HCT116 (cell line): ENCODE data around the gene GH2. TPM values are rescaled to one million over a fixed set of nuclear protein-coding genes. Genes with fewer than 3 reads are reported as not detected.

Experiments
- ATAC-seq: fragments of 200-7000 bp; cut with Tn5 transposase; 2 replicates; pipeline ENCODE4 v1.9.1; 2020; ENCODE audit warnings: mild to moderate bottlenecking, moderate library complexity
- BruUV-seq: library from RNA; stranded (reverse); fragments of 400-500 nt; replicated peaks from 2 replicates; lab custom pipeline; 2021; lab: Mats Ljungman, UMichigan
- CTCF ChIA-PET: fragments of 300-600 bp; sonication (Branson Sonifier 250); formaldehyde crosslinking; loops from one replicate; lab custom pipeline; 2021; ENCODE audit warnings: antibody characterized with exemption; lab: Charles Lee
- POLR2A ChIA-PET: fragments of 300-600, 350-600 bp; sonication (Branson Sonifier 250); formaldehyde crosslinking; loops from one replicate; lab custom pipeline; 2021; ENCODE audit warnings: antibody characterized with exemption; lab: Charles Lee
- RAD21 ChIA-PET, 2 experiments: fragments of 300-600 bp; sonication (Branson Sonifier 250); formaldehyde crosslinking; loops; one replicate each; lab custom pipeline; 2023; ENCODE audit warnings: low total read pairs in 2 of 2; ENCODE audit not compliant: uncharacterized antibody in 2 of 2, unreplicated experiment in 2 of 2, low non-redundant PET in 1 of 2; lab: Charles Lee
- DNase-seq: peaks from one replicate; pipeline ENCODE4 v3.0.0-alpha.2; 2010; ENCODE audit warnings: low read depth, low spot score
- H2AFZ ChIP-seq: fragments of 200-600 bp; shearing (Covaris generic), sonication (generic); 2 replicates; pipeline ENCODE4 v1.6.1; 2017; ENCODE audit warnings: low read depth, mixed run types, mixed read lengths, antibody characterized with exemption, low read length; ENCODE audit not compliant: poor library complexity, severe bottlenecking
- H3K27ac ChIP-seq: 2 replicates; pipeline ENCODE4 v1.5.1; 2012; ENCODE audit warnings: low read depth, low read length
- H3K27me3 ChIP-seq: fragments of 200-600 bp; sonication (generic); 2 replicates; pipeline ENCODE4 v1.6.1; 2016; ENCODE audit warnings: mixed run types, low read length, mixed read lengths; ENCODE audit not compliant: insufficient read depth
- H3K36me3 ChIP-seq, 2 experiments: fragments of 200-500 bp in 1 of 2; fragments of 200-600 bp in 1 of 2; sonication (Bioruptor generic) in 1 of 2; sonication (generic) in 1 of 2; 2 replicates each; pipeline versions ENCODE4 v1.5.1 to v1.6.1; 2014 to 2016; ENCODE audit warnings: low read length in 2 of 2, inconsistent platforms in 1 of 2, mixed read lengths in 1 of 2, mixed run types in 1 of 2; ENCODE audit not compliant: insufficient read depth in 2 of 2, control insufficient read depth in 1 of 2
- H3K4me1 ChIP-seq, 2 experiments: fragments of 200-600 bp in 1 of 2; sonication (generic) in 1 of 2; 2 replicates each; pipeline versions ENCODE4 v1.5.1 to v1.6.1; 2012 to 2017; ENCODE audit warnings: low read length in 2 of 2, inconsistent platforms in 1 of 2, mild to moderate bottlenecking in 1 of 2, mixed read lengths in 1 of 2, mixed run types in 1 of 2, moderate library complexity in 1 of 2; ENCODE audit not compliant: insufficient read depth in 2 of 2, control insufficient read depth in 1 of 2
- H3K4me2 ChIP-seq: fragments of 200-600 bp; sonication (generic); 2 replicates; pipeline ENCODE4 v1.6.1; 2017; ENCODE audit warnings: mixed run types, low read length, mixed read lengths
- H3K4me3 ChIP-seq, 2 experiments: fragments of 200-600 bp in 1 of 2; sonication (generic) in 1 of 2; replicated peaks in 1 of 2; 2 replicates each; pipeline ENCODE4 v1.5.1; 2011 to 2016; ENCODE audit warnings: low read length in 2 of 2, control low read depth in 1 of 2, low read depth in 1 of 2, mild to moderate bottlenecking in 1 of 2, mixed read lengths in 1 of 2, mixed run types in 1 of 2
- H3K79me2 ChIP-seq: fragments of 200-600 bp; sonication (generic); 2 replicates; pipeline ENCODE4 v1.6.1; 2017; ENCODE audit warnings: mild to moderate bottlenecking, mixed run types, low read length, moderate library complexity, mixed read lengths; ENCODE audit not compliant: insufficient read depth
- H3K9ac ChIP-seq: fragments of 200-600 bp; sonication (generic); 2 replicates; pipeline ENCODE4 v1.6.1; 2016; ENCODE audit warnings: low read length, mixed read lengths
- H3K9me2 ChIP-seq: fragments of 200-600 bp; sonication (generic), shearing (Covaris generic); 2 replicates; pipeline ENCODE4 v1.6.1; 2017; ENCODE audit warnings: mixed run types, mild to moderate bottlenecking, moderate library complexity; ENCODE audit not compliant: insufficient read depth
- H3K9me3 ChIP-seq, 2 experiments: fragments of 200-500 bp in 1 of 2; fragments of 200-600 bp in 1 of 2; sonication (Bioruptor generic) in 1 of 2; sonication (generic) in 1 of 2; 2 replicates each; pipeline ENCODE4 v1.6.1; 2014 to 2017; ENCODE audit warnings: low read length in 2 of 2, mixed read lengths in 2 of 2, inconsistent platforms in 1 of 2, low read depth in 1 of 2, mild to moderate bottlenecking in 1 of 2, mixed run types in 1 of 2, moderate library complexity in 1 of 2; ENCODE audit not compliant: control insufficient read depth in 1 of 2, insufficient read depth in 1 of 2
- H4K20me1 ChIP-seq: fragments of 200-600 bp; sonication (generic), shearing (Covaris generic); 2 replicates; pipeline ENCODE4 v1.6.1; 2017; ENCODE audit warnings: mixed run types, mild to moderate bottlenecking, moderate library complexity; ENCODE audit not compliant: insufficient read depth
- ELF1 ChIP-seq: IDR thresholded peaks from 2 replicates; pipeline ENCODE4 v1.6.1; 2012; ENCODE audit warnings: low read depth, borderline replicate concordance
- JUND ChIP-seq: IDR thresholded peaks from 2 replicates; pipeline ENCODE4 v1.6.1; 2012
- REST ChIP-seq: IDR thresholded peaks from 2 replicates; pipeline ENCODE4 v1.6.1; 2012; ENCODE audit warnings: low read depth
- SRF ChIP-seq: IDR thresholded peaks from 2 replicates; pipeline ENCODE4 v1.6.1; 2012; ENCODE audit warnings: low read depth
- ZNF274 ChIP-seq: fragments of 200-500 bp; sonication (Bioruptor generic); IDR thresholded peaks from 2 replicates; pipeline ENCODE4 v1.6.1; 2014; ENCODE audit warnings: mild to moderate bottlenecking, low read depth, low read length, inconsistent platforms
- intact Hi-C: fragments of 100-400 bp; cut with micrococcal nuclease; formaldehyde crosslinking; loops from 2 replicates; pipeline ENCODE4 v1.10.0; 2022
- total RNA-seq: library from RNA; stranded (reverse); gene quantifications from one replicate; pipeline ENCODE4 v1.2.1, GENCODE V29; 2021; ENCODE audit not compliant: unreplicated experiment
- TF ChIP-seq, protein P1 (sequence below): IDR thresholded peaks from 2 replicates; pipeline ENCODE4 v1.6.1; 2012

GH2 gene
- total RNA-seq, 1 experiment from 2014 or later = not detected

- TF ChIP-seq REST (no peak), ELF1 (no peak), JUND (no peak), ZNF274 (no peak), SRF (no peak)
- TF ChIP-seq, protein P1, sequence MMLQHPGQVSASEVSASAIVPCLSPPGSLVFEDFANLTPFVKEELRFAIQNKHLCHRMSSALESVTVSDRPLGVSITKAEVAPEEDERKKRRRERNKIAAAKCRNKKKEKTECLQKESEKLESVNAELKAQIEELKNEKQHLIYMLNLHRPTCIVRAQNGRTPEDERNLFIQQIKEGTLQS = no peak
Measured at GRCh38 chr17:63837480-63837879, 44.3 kb downstream of the GH2 start (continued).

DNA sequence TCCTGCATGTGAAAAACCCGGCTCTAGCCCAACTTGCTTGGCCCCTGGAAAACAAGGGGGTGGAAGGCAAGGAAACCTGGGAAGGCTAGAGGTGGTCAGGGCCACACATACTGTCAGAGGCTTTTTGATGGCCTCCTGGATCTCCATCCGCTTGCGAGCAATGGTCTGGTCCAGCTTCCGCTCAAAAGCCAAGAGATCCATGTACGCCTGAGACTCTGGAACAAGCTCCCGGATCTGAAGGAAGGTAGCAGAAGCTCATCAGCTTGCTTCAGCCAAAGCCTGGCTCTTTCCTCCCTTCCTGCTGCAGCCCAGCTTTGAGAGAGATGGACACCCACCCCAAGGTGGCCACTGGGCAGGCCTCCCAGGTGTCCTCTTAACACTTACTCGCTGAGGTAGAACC is 44.9 kb downstream of the GH2 start:
- no peaks in the 10 kb centered on the region for H4K20me1 ChIP-seq
- CTCF ChIA-PET = no interaction called here
- no TSS peak for BruUV-seq

More for the DNA sequence above, 44.9 kb downstream of the GH2 start:
- H3K27me3 ChIP-seq = no peaks in the 10 kb centered on the region
- H3K9me2 ChIP-seq = no peaks in the 10 kb centered on the region
- ATAC-seq = no peak
- no peak overlapping the region for H2AFZ ChIP-seq
- ChIA-PET POLR2A (no interaction called here), RAD21 (no interaction called here)
- H3K4me2 ChIP-seq = no peak overlapping the region
- peaks cover 33 to 45% of the 10 kb centered on the region in 2 experiments for H3K4me1 ChIP-seq
- TF ChIP-seq, protein P1 = no peak
- H3K79me2 ChIP-seq = peaks cover 66% of the 10 kb centered on the region
- H3K9me3 ChIP-seq = no peaks in the 10 kb centered on the region
- no peak for DNase-seq
- no peak overlapping the region for H3K27ac ChIP-seq
- intact Hi-C loops = no loop called here
- H3K9ac ChIP-seq = no peak overlapping the region
- H3K4me3 ChIP-seq = no peak overlapping the region
- H3K36me3 ChIP-seq = peaks cover 34 to 55% of the 10 kb centered on the region in 2 experiments
